Thymus (tissue), 11 donors: ENCODE measurements around the gene CARD14. TPM values are rescaled to one million over a fixed set of nuclear protein-coding genes. Genes with fewer than 3 reads are reported as not detected.

ENCODE experiments used
- DNase-seq, 9 donors: peaks; one replicate each; pipeline ENCODE4 v3.0.0-alpha.2; 2013; ENCODE audit warnings: low spot score in 9 of 9, low read depth in 6 of 9, missing footprints in 1 of 9
- H3K27ac ChIP-seq, 2 donors: one replicate each; pipeline ENCODE4 v1.5.1; 2013; ENCODE audit warnings: control low read depth in 1 of 2, low read depth in 1 of 2, low read length in 1 of 2, mild to moderate bottlenecking in 1 of 2, moderate library complexity in 1 of 2
- H3K27me3 ChIP-seq, 2 donors: one replicate each; pipeline ENCODE4 v1.5.1; 2013; ENCODE audit warnings: low read length in 1 of 2; ENCODE audit not compliant: control insufficient read depth in 2 of 2, insufficient read depth in 1 of 2
- H3K36me3 ChIP-seq, 2 donors: one replicate each; pipeline ENCODE4 v1.5.1; 2013; ENCODE audit warnings: low read length in 1 of 2, mild to moderate bottlenecking in 1 of 2, moderate library complexity in 1 of 2; ENCODE audit not compliant: control insufficient read depth in 2 of 2, insufficient read depth in 2 of 2
- H3K4me1 ChIP-seq, 2 donors: one replicate each; pipeline ENCODE4 v1.5.1; 2013; ENCODE audit warnings: low read length in 2 of 2; ENCODE audit not compliant: control insufficient read depth in 2 of 2, insufficient read depth in 2 of 2
- H3K4me3 ChIP-seq, 2 donors: one replicate each; pipeline ENCODE4 v1.5.1; 2013; ENCODE audit warnings: low read length in 2 of 2, control low read depth in 1 of 2, mild to moderate bottlenecking in 1 of 2
- H3K9me3 ChIP-seq, 2 donors: one replicate each; pipeline ENCODE4 v1.5.1; 2013; ENCODE audit warnings: low read length in 1 of 2, mild to moderate bottlenecking in 1 of 2; ENCODE audit not compliant: control insufficient read depth in 2 of 2, insufficient read depth in 1 of 2
- WGBS: extraction: QIAGEN DNeasy Blood & Tissue Kit; methylation state at CpG from one replicate; pipeline ENCODE4 v1.1.7; 2013; 5-methylcytosine and 5-hydroxymethylcytosine counted together
- polyA plus RNA-seq: library from polyadenylated mRNA; stranded (reverse); fragments of 200-250 nt; gene quantifications from one replicate; pipeline ENCODE4 v1.2.3, GENCODE V29; 2013
- total RNA-seq: library from RNA; stranded (reverse); fragments of 120-200 nt; gene quantifications from one replicate; pipeline ENCODE4 v1.2.4, GENCODE V29; 2013
- donor health status: healthy.

CARD14 gene
- total and polyA plus RNA-seq, 2 donors: 0.38 to 1.7 TPM

- peaks cover 6 to 21% of the 10 kb centered on the region in 2 donors for H3K36me3 ChIP-seq
- no peak overlapping the region for H3K27ac ChIP-seq
- WGBS: 97% methylated on average over 13 of the region's 13 CpGs
- H3K9me3 ChIP-seq: no peaks in the 10 kb centered on the region
- DNase-seq: no peak
- peaks cover 0 to 12% of the 10 kb centered on the region in 2 donors for H3K4me1 ChIP-seq
- no peak overlapping the region for H3K4me3 ChIP-seq
- H3K27me3 ChIP-seq: peaks cover 14 to 17% of the 10 kb centered on the region in 2 donors
These were observed 48.0 kb downstream of the CARD14 start for GRCh38 chr17:80217703-80218362.

- Histone ChIP-seq H3K4me1 (peaks cover 0 to 12% of the 10 kb centered on the region in 2 donors), H3K27ac (no peak overlapping the region), H3K36me3 (peaks cover 6 to 19% of the 10 kb centered on the region in 2 donors)
These were observed 48.6 kb downstream of the CARD14 start for GRCh38 chr17:80218391-80218790.

GRCh38 chr17:80219013-80219762, 49.4 kb downstream of the CARD14 start:
- Histone ChIP-seq H3K36me3 (peaks cover 4 to 15% of the 10 kb centered on the region in 2 donors), H3K4me3 (peak overlapping the region; percentile 51 to 68), H3K27me3 (peaks cover 14 to 20% of the 10 kb centered on the region in 2 donors), H3K9me3 (no peaks in the 10 kb centered on the region), H3K4me1 (peaks cover 0 to 12% of the 10 kb centered on the region in 2 donors), H3K27ac (peak overlapping the region; percentile 62 to 74)
- DNase-seq: peak in 7 of 9 donors; percentile 31 to 72 (median 41)
- 13% methylated on average over 15 of the region's 15 CpGs for WGBS

More at GRCh38 chr17:80218391-80218790, 48.6 kb downstream of the CARD14 start:
- Histone ChIP-seq H3K27me3 (peaks cover 14 to 20% of the 10 kb centered on the region in 2 donors), H3K9me3 (no peaks in the 10 kb centered on the region), H3K4me3 (no peak overlapping the region)
- WGBS: 90% methylated on average over 7 of the region's 7 CpGs
- no peak for DNase-seq

GRCh38 chr17:80219763-80220053, 49.9 kb downstream of the CARD14 start:
- peak overlapping the region; percentile 51 to 68 for H3K4me3 ChIP-seq
- H3K36me3 ChIP-seq: peaks cover 4 to 12% of the 10 kb centered on the region in 2 donors
- DNase-seq: no peak
- no peaks in the 10 kb centered on the region for H3K9me3 ChIP-seq
- peak overlapping the region; percentile 62 to 74 for H3K27ac ChIP-seq
- peaks cover 0 to 12% of the 10 kb centered on the region in 2 donors for H3K4me1 ChIP-seq
- peaks cover 14 to 20% of the 10 kb centered on the region in 2 donors for H3K27me3 ChIP-seq
- WGBS: 1% methylated on average over 5 of the region's 5 CpGs

- H3K27ac ChIP-seq: peak within 1 kb of the TSS; percentile 62 to 74
- peaks cover 0 to 12% of the 10 kb centered on the region in 2 donors for H3K4me1 ChIP-seq
- H3K27me3 ChIP-seq: peaks cover 14 to 20% of the 10 kb centered on the region in 2 donors
- 1% methylated on average over 77 of the region's 77 CpGs for WGBS
- H3K4me3 ChIP-seq: peak within 1 kb of the TSS; percentile 51 to 68
- no peaks in the 10 kb centered on the region for H3K9me3 ChIP-seq
- DNase-seq: peak in 4 of 9 donors; percentile 4 to 35 (median 20)
- H3K36me3 ChIP-seq: peaks cover 0 to 7% of the 10 kb centered on the region in 2 donors
These were observed 50.4 kb downstream of the CARD14 start, which contains the start of the genes SGSH and SLC26A11 for GRCh38 chr17:80220054-80220735. Gene SGSH, minus strand, starts transcription at chr17:80220333. Its CDS starts 20 bp downstream, at chr17:80220313. Gene SLC26A11, plus strand, starts transcription at chr17:80220427. Its CDS starts 1,134 bp downstream, at chr17:80221561.

GRCh38 chr17:80220736-80221215, 50.9 kb downstream of the CARD14 start:
- peak overlapping the region; percentile 51 to 68 for H3K4me3 ChIP-seq
- peaks cover 14 to 20% of the 10 kb centered on the region in 2 donors for H3K27me3 ChIP-seq
- peaks cover 0 to 12% of the 10 kb centered on the region in 2 donors for H3K4me1 ChIP-seq
- H3K36me3 ChIP-seq: peaks cover 0 to 7% of the 10 kb centered on the region in 2 donors
- WGBS: 19% methylated on average over 41 of the region's 41 CpGs
- H3K9me3 ChIP-seq: no peaks in the 10 kb centered on the region
- peak in 1 of 9 donors; percentile 27 for DNase-seq
- H3K27ac ChIP-seq: no peak overlapping the region

- Histone ChIP-seq H3K4me1 (peaks cover 0 to 12% of the 10 kb centered on the region in 2 donors), H3K27me3 (peaks cover 14 to 20% of the 10 kb centered on the region in 2 donors), H3K27ac (no peak overlapping the region), H3K4me3 (no peak overlapping the region), H3K9me3 (no peaks in the 10 kb centered on the region), H3K36me3 (peaks cover 0 to 7% of the 10 kb centered on the region in 2 donors)
- 96% methylated on average over 29 of the region's 29 CpGs for WGBS
- DNase-seq: no peak
These were observed 51.7 kb downstream of the CARD14 start for GRCh38 chr17:80221351-80222105.

GRCh38 chr17:80222376-80223141, 52.7 kb downstream of the CARD14 start:
- WGBS: 96% methylated on average over 18 of the region's 18 CpGs
- no peak for DNase-seq

More at GRCh38 chr17:80222376-80223141, 52.7 kb downstream of the CARD14 start:
- Histone ChIP-seq H3K27me3 (peaks cover 14 to 20% of the 10 kb centered on the region in 2 donors), H3K9me3 (no peaks in the 10 kb centered on the region), H3K4me3 (no peak overlapping the region), H3K27ac (no peak overlapping the region), H3K36me3 (peaks cover 0 to under 1% of the 10 kb centered on the region in 2 donors), H3K4me1 (peaks cover 0 to 12% of the 10 kb centered on the region in 2 donors)
